HEK293 (cell line): ENCODE results near the gene EYA2.

Source experiments
- YY1 ChIP-seq: fragments of 450-650 bp; formaldehyde crosslinking; IDR thresholded peaks from 2 replicates; pipeline ENCODE4 v1.5.1; 2018; ENCODE audit warnings: missing biosample characterization, missing genetic modification characterization
- ZNF239 ChIP-seq: fragments of 450-650 bp; formaldehyde crosslinking; IDR thresholded peaks from 2 replicates; pipeline ENCODE4 v1.5.1; 2016; ENCODE audit warnings: missing biosample characterization, missing genetic modification characterization
- TF ChIP-seq, protein P1 (sequence below): fragments of 450-650 bp; formaldehyde crosslinking; IDR thresholded peaks from 2 replicates; pipeline ENCODE4 v1.5.1; 2017; ENCODE audit warnings: missing biosample characterization, mild to moderate bottlenecking, missing genetic modification characterization, moderate library complexity
- TF ChIP-seq, protein P2 (sequence below): fragments of 450-650 bp; formaldehyde crosslinking; IDR thresholded peaks from 2 replicates; pipeline ENCODE4 v1.5.1; 2016; ENCODE audit warnings: missing biosample characterization, missing genetic modification characterization

- TF ChIP-seq ZNF239 (tag by site-specific recombination): no peak
- TF ChIP-seq, protein P1, sequence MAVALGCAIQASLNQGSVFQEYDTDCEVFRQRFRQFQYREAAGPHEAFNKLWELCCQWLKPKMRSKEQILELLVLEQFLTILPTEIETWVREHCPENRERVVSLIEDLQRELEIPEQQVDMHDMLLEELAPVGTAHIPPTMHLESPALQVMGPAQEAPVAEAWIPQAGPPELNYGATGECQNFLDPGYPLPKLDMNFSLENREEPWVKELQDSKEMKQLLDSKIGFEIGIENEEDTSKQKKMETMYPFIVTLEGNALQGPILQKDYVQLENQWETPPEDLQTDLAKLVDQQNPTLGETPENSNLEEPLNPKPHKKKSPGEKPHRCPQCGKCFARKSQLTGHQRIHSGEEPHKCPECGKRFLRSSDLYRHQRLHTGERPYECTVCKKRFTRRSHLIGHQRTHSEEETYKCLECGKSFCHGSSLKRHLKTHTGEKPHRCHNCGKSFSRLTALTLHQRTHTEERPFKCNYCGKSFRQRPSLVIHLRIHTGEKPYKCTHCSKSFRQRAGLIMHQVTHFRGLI (tag by site-specific recombination): no peak
- TF ChIP-seq, protein P2, sequence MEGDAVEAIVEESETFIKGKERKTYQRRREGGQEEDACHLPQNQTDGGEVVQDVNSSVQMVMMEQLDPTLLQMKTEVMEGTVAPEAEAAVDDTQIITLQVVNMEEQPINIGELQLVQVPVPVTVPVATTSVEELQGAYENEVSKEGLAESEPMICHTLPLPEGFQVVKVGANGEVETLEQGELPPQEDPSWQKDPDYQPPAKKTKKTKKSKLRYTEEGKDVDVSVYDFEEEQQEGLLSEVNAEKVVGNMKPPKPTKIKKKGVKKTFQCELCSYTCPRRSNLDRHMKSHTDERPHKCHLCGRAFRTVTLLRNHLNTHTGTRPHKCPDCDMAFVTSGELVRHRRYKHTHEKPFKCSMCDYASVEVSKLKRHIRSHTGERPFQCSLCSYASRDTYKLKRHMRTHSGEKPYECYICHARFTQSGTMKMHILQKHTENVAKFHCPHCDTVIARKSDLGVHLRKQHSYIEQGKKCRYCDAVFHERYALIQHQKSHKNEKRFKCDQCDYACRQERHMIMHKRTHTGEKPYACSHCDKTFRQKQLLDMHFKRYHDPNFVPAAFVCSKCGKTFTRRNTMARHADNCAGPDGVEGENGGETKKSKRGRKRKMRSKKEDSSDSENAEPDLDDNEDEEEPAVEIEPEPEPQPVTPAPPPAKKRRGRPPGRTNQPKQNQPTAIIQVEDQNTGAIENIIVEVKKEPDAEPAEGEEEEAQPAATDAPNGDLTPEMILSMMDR (tag by site-specific recombination): no peak
- no peak for TF ChIP-seq YY1
These were observed 117.3 kb downstream of the EYA2 start for GRCh38 chr20:47011984-47012383.
